Medulla oblongata (tissue), 1 donor: ENCODE data around the gene POLR2L.

Experiments used
- DNase-seq: peaks from one replicate; pipeline ENCODE4 v3.0.0-alpha.2; 2015; ENCODE audit errors: extremely low spot score

POLR2L gene

GRCh38 chr11:794766-795633 lies 47.3 kb downstream of the POLR2L start:
- no peak for DNase-seq

GRCh38 chr11:794013-794765 lies 48.1 kb downstream of the POLR2L start:
- DNase-seq: no peak

GRCh38 chr11:793556-793955 lies 48.8 kb downstream of the POLR2L start:
- no peak for DNase-seq

GRCh38 chr11:792873-793272 lies 49.5 kb downstream of the POLR2L start:
- DNase-seq: no peak

- no peak for DNase-seq
Observed at GRCh38 chr11:792535-792821, 49.9 kb downstream of the POLR2L start.

- no peak for DNase-seq
Observed at GRCh38 chr11:791658-792534, 50.4 kb downstream of the POLR2L start.

- no peak for DNase-seq
Observed at GRCh38 chr11:790721-791564, 51.4 kb downstream of the POLR2L start.

GRCh38 chr11:789943-790342 lies 52.4 kb downstream of the POLR2L start, which contains the start of gene CEND1:
Gene CEND1 (minus strand): TSS chr11:790090. CDS start chr11:788576, 1,514 bp downstream.
- peak; percentile 66 for DNase-seq
